Astrocyte of the spinal cord (primary cell): ENCODE measurements around the gene HMGXB4.

ENCODE experiments used
- DNase-seq: peaks from one replicate; pipeline ENCODE4 v3.0.0; 2011; ENCODE audit warnings: low read depth, low spot score
- H3K4me3 ChIP-seq: 2 replicates; pipeline ENCODE4 v1.5.1; 2011; ENCODE audit warnings: low read depth, mild to moderate bottlenecking, low read length, moderate library complexity
- CTCF ChIP-seq: IDR thresholded peaks from 2 replicates; pipeline ENCODE4 v1.5.1; 2012; ENCODE audit warnings: low read depth, mild to moderate bottlenecking, low read length, inconsistent platforms
- in situ Hi-C: cut with HindIII; loops from 2 replicates; pipeline ENCODE4 v1.10.0; 2017; ENCODE audit warnings: low sequenced_read_pairs

HMGXB4 gene, protein sequence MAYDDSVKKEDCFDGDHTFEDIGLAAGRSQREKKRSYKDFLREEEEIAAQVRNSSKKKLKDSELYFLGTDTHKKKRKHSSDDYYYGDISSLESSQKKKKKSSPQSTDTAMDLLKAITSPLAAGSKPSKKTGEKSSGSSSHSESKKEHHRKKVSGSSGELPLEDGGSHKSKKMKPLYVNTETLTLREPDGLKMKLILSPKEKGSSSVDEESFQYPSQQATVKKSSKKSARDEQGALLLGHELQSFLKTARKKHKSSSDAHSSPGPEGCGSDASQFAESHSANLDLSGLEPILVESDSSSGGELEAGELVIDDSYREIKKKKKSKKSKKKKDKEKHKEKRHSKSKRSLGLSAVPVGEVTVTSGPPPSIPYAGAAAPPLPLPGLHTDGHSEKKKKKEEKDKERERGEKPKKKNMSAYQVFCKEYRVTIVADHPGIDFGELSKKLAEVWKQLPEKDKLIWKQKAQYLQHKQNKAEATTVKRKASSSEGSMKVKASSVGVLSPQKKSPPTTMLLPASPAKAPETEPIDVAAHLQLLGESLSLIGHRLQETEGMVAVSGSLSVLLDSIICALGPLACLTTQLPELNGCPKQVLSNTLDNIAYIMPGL

DNA sequence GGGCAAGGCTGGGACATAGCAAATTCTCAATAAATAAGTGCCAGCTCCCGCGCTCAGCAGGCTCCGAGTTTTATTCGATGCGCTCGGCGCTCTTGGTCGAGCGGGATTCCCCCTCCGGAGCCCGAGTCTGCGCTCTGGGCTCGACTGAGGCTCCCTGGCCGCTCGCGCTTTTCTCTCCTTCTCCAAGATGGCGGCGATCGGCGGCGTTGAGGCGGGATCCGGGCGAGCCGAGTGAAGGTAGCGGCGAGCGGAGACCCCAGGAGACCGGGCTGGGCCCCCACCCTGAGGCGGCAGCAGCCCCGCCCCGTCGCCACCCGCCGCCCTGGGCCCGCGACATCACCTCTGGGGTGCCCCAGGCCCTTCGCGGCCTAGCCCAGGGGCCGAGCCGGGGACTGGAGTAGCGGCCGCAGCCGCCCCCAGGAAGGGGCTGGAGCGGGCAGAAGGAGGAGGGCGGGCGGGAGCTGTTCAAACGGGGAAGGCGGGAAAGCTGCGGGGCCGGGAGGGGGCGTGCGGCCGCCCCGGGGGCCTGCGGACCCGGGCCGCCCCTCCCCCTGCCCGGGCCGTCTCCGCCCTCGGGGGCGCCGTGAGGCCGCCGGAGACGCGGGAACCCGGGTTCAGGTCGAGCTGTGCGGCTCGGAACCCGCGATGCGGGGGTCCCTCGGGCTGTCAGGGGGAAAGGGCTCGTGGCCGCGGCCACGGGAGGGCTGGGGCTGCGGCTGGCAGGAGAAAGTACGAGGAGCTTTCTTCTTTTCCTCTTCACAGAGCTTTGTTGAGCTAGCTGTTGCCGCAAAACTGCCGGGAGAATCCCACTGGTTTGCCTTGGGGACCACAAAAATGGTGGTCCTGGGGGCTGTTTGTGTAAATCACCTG, at the start of gene HMGXB4:
TSS of gene HMGXB4 (plus strand) at position 173 of the 870 bp plus-strand sequence. CDS start 4,898 bp downstream, outside the sequence.
- peak; percentile 89 for DNase-seq
- TF ChIP-seq CTCF, result no peak
- in situ Hi-C loops, result no loop called here
- peak within 1 kb of the TSS; percentile 75 for H3K4me3 ChIP-seq

DNA sequence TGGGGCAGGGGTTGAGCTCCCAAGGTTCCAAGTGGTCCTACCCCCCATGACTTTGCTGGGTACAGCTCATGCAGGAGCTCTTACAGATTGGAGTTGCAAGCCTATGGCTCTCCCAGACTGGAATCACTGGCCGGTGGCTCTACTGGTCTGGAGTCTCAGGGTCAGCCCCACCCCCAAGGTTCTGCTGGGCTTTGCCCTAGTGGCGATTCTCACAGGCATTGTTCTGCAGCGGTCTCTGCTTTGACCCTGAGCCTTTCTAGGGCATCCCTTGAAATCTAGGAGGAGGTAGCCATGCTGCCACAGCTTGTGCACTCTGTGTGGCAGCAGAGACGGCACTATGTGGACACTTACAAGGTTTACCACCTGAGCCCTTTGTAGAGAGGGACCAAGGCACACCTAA, 49.3 kb upstream of the HMGXB4 start:
- DNase-seq, result no peak
- H3K4me3 ChIP-seq, result no peak overlapping the region
- no peak for TF ChIP-seq CTCF
- in situ Hi-C loops, result no loop called here

DNA sequence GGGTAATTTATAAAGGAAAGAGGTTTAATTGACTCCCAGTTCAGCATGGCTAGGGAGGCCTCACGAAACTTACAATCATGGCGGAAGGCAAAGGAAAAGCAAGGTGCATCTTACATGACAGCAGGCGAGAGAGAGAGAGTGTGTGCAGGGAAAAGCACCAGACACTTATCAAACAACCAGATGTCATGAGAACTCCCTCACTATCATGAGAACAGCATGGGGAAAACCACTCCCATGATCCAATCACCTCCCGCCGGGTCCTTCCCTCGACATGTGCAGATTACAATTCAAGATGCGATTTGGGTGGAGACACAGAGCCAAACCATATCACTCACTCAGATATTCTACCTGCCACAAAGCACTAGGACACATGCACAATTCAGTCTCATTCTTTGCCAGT, 48.1 kb upstream of the HMGXB4 start:
- in situ Hi-C loops, result no loop called here
- TF ChIP-seq CTCF, result no peak
- H3K4me3 ChIP-seq, result no peak overlapping the region
- DNase-seq, result no peak

DNA sequence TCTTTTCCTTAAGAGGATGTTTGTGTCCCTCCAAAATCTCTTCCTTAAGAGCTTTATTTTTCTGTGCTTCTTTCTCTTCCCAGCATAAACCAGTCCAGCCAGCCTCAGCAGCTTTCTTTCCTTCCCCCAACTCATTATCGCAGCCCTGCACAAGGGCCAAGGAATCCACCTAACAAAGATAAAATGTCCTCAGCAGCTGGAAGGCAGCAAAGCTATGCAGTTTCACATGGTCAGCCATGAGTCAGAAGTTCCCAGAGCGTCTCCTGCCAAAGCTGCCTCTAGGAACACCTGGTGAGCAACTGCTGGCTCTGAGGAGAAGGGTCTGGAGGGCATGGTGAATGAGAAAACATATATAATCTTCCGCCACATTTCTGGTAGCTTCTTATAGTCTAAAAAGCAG, 45.3 kb upstream of the HMGXB4 start:
- peak; percentile 33 for DNase-seq
- TF ChIP-seq CTCF, result no peak
- in situ Hi-C loops, result no loop called here
- no peak overlapping the region for H3K4me3 ChIP-seq

GRCh38 chr22:35212996-35213395, 44.3 kb upstream of the HMGXB4 start:
- no peak for DNase-seq
- TF ChIP-seq CTCF, result no peak
- no peak overlapping the region for H3K4me3 ChIP-seq
- in situ Hi-C loops, result no loop called here

GRCh38 chr22:35214968-35215367, 42.3 kb upstream of the HMGXB4 start:
- no peak for DNase-seq
- TF ChIP-seq CTCF, result no peak
- in situ Hi-C loops, result no loop called here
- no peak overlapping the region for H3K4me3 ChIP-seq
